DMS 273 treated with DMSO at 0.1 percent for 48 hours (cell line): ENCODE data around the gene ASB18.
"Not testable (repeated sequence)": the region's sequence is repeated elsewhere in the genome, so short reads cannot be mapped to it uniquely, and the experiment has no call there.

Experiments used
- DNase-seq: peaks from one replicate; lab custom pipeline; 2025; lab: John Stamatoyannopoulos, UW

The ASB18 gene, protein sequence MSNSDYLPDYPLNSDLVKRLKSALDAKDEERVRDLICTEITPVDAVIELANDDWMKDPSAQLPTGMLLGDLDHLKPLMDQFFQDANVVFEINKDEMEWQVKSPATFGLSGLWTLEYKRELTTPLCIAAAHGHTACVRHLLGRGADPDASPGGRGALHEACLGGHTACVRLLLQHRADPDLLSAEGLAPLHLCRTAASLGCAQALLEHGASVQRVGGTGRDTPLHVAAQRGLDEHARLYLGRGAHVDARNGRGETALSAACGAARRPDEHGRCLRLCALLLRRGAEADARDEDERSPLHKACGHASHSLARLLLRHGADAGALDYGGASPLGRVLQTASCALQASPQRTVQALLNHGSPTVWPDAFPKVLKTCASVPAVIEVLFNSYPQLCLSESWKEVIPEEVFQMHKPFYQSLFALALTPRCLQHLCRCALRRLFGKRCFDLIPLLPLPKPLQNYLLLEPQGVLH

GRCh38 chr2:236264256-236264655 is at the start of gene ASB18:
Gene ASB18 (minus strand): TSS chr2:236264406. CDS start chr2:236264345, 61 bp downstream.
- DNase-seq = no peak

DNA sequence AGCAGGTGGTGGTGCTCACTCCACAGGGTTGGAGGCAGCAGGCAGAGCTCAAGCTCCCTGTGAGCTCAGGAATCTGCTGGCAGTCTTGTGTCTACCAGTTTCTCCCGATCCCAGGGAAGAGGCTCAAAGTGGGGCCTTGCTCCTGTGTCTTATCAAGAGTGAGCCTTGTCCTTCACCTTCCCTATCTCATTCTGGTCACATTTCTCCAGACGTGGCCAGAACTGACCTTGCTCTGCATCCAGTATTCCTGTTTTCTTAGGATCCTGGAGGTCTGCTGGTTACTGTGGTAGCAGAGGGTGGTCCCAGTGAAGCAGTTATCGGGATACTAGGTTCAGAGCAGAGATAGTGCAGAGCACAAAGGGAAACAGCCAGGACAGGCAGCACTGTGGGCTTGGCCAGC is 47.1 kb upstream of the ASB18 start:
- DNase-seq = no peak

- DNase-seq = no peak
Measured at GRCh38 chr2:236309669-236310029, 45.4 kb upstream of the ASB18 start.

DNA sequence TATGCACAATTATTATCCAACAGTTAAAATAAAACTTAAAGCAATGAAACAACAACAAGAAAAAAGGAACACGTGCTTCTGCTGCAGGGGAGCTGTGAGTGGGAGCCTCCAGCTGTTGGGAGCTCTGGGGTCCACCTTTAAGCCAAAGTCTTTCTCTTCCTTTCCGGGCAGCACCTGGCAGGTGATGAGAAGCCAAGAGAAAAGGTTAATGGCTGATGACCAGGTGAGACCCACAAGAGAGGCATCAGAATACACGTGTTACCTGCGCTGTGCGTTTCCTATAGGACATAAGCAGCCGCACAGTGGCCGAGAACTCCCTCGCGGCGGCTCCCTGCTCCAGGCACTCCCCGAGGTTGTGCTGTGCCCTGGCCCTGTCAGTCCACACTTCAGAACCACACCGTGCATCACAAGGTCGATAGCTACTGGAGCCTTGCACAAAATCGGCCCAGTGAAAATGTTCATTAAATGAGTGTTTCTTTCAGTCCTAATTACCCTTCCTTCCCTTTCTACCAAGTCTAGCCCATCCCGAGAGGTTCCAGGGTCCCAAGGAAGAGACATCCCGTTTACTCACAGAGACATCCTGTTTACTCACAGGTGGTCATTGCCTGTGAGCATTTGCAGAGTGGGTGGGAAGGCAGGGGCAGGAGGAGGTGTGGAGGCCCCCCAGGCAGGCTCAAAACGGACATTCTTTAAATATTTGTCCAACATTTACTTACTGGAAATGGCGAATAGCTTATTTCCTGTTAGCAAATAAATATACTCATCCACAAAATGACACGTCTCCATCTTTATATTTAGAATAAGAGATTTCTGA is 44.9 kb upstream of the ASB18 start:
- no peak for DNase-seq

- no peak for DNase-seq
Measured at GRCh38 chr2:236307641-236308040, 43.4 kb upstream of the ASB18 start.

GRCh38 chr2:236306825-236307540 is 42.8 kb upstream of the ASB18 start:
- DNase-seq = no peak

DNA sequence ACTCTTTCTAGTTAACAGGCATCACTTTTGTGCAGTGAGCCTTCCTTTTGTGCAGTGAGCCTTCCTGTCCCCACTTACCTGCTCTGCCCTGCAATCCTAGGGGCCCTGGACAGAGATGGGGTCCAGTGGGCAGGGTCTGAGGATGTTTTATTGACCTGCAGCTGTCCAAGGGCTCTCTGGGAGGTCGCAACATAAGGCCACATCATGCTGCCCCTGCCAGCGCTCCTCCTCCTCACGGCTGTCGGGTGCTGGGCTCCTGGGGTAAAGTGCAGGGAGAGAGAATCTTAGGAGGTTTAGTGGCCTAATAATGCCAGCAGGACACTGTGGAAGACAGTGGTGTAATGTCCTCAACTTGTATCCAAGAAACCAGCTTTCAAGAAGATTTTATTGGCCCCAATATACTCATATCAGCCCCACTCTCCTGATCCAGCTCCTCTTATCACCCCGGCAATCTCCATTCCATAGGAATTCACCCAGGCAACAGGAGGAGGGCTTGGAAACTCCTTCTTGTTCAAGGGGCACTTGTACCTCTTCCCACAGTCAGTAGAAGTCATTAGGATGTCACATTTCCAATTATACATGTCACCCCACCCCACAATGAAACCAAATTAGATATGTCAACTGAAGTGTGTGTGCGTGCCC is 41.9 kb upstream of the ASB18 start:
- no peak for DNase-seq

DNA sequence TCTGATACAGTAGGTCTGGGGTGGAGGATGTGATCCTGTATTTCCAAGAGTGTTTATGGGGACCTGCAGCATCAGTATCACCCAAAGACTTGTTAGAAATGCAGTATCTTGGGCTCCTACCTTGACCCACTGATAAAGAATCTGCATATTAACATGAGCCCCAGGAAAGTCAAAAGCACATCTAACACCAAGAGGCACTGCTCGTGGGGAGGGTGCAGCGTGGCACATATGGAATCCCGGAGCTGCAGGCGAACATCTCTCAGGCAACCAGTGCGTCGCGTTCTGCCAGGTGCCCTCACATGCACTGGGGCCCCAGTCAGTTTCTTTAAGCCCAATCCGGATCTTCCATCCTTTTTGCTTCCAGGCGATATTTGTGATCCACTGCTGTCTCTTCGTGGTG is 41.3 kb upstream of the ASB18 start:
- DNase-seq = no peak

DNA sequence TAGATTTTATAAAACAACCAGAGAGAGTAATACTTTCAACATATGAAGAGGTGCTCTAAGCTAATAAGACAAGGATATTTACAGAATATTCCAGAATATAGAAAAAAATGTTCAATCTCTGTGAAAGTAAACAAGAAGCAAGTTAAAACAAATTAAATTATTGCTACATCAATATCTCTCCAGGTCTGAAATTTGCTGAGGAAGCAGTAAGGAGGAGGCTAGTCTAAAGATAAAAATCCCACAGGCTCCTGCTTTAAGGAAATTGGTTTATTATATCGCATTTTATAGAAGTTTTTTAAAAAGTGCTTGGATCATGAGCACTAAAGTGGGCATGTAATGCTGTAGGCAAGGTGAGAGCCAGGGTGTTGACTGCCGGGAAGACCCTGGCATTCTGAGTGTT is 39.7 kb upstream of the ASB18 start:
- no peak for DNase-seq

DNA sequence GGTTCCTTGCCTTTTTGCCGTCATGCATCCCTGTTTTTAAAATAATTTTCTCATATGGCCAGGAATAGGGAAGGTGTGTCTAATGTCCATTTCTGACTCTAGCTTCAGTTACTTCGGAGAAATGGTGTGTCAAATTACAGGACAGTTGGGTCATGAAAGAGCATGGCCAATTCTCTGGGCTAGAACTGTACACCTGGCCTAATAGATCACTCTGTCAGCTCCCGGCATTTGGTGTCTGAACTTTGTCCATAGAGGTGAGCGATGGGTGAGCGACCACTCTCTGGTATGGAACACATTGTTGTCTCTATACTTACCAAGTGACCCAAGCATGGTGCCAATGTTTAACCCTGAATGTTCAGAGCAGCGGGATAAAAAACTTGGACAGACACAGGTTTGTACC is 38.3 kb upstream of the ASB18 start:
- DNase-seq = no peak

- no peak for DNase-seq
Measured at GRCh38 chr2:236298924-236299475, 34.8 kb upstream of the ASB18 start.

DNA sequence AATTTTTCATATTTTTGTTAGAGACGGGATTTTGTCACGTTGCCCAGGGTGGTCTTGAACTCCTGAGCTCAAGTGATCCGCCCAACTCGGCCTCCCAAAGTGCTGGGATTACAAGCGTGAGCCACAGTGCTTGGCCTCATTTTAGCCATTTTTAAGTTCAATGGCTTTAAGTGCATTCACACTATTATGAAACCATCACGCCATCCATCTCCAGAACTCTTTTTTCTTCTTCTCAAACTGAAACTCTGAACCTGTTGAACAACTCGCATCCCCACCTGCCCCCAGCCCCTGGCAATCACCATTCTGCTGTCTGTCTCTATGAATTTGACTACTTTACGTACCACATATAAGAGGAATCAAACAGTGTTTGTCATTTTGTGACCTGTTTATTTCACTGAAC is 31.3 kb upstream of the ASB18 start:
- no peak for DNase-seq

- no peak for DNase-seq
Measured at GRCh38 chr2:236294647-236295046, 30.4 kb upstream of the ASB18 start.

DNA sequence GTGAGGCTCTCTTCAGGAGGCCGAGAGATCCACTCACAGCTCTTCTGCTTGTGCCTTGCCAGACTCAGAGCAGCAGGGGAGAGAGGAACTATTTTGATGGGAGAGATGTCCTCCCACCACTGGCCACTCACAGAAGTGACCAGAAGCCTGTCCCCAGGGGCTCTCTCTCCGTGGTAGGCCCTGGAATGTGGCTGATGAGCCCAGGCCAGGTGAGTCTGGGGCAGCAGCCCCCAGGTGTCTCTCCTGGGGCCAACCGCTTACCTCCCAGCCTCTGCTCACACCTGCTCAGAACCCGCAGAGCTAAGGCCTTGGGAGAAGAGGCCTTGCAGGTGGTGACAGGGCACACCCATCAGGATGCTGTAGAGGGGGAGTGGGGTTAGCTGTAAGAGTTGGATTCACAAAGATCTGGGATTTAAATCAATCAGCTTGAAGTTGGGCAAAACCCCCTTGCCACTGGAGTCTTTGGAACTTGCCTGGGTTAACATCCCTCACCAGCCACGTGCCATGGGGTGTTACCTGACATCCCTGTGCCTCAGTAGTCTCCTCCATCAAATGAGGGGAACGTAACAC is 29.1 kb upstream of the ASB18 start:
- DNase-seq = no peak

- DNase-seq = no peak
Measured at GRCh38 chr2:236291911-236292310, 27.7 kb upstream of the ASB18 start.

DNA sequence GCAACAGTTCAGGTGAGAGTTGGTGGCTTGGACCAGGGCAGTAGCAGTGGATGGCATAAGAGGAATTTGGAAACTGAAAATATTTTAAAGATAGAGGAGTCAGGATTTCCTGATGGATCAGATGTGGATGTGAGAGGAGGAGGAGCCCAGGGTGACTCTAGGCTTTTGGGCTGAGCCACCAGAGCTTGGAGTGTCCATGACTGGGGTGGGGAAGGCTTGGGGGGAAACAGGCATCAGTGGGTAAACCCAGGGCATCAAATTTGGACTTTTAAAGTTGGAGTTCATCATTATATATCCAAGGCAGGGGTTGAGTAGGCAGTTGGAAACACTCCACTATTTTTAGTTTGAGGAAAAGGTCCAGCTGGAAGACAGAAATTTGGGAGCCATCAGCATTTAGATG is 27.3 kb upstream of the ASB18 start:
- DNase-seq = no peak

- DNase-seq = no peak
Measured at GRCh38 chr2:236290742-236291425, 26.7 kb upstream of the ASB18 start.

DNA sequence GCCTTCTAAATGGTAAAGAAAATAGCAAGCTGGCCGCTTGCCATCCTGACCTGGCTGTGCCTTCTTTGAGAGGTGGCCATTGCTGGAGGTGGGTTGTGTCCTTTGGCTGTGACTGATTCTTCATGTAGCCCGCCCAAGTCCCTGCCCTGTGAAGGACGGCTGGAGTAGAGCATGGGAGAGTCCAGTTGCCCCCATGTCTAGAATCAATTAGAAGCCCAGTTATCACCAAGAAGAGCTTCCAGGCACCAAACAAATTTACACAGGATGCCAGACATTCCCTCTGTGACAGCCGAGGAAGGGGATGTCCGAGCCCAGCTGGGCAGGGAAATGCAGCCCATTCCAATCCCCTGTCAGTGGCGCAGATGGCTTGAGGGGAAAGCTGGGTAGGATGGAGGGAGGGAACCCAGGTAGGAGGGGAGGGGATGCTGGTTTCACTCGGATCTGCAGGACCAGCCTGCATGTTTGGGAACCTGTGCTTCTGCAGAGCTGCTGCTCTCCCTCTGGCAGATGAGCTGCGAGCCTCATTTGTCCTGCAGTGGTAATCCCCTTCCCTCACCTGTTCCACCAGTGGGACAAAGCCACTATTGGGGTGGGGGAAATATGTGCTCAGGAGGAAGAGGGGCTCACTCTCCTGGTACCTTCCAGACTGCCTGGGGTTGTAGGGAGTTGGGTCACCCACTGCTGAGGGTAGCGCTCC is 25.7 kb upstream of the ASB18 start:
- no peak for DNase-seq

DNA sequence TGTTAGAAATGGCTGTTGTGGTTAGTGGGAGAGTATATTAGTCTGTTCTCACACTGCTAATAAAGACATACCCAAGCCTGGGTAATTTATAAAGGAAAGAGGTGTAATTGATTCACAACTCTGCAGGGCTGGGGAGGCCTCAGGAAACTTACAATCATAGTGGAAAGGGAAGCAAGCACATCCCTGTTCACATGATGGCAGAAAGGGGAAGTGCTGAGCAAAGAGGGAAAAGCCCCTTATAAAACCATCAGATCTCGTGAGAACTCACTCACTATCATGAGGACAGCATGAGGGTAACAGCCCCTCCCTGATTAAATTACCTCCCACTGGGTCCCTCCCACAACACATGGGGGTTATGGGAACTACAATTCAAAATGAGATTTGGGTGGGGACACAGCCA is 24.2 kb upstream of the ASB18 start:
- not testable (repeated sequence) for DNase-seq

DNA sequence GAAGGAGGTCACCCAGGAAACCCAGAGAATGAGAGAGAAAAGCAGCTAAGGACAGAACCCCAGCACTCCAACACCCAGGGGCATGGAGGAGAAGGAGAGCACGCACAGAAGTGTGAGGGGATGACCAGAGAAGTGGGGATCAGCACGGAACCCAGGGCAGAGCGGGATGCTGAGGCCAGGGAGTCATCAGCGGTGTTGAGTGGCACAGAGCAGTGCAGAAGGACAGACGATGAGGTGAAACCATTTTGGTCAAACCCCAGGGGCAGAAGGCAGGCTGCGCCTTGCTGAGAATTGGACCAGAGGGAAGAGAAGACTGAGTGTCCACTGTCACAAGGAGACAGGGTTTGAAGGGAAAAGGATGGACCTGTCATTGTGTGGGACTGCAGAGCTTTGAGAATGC is 23.4 kb upstream of the ASB18 start:
- DNase-seq = no peak
